Duodenal mucosa (tissue), 2 donors: ENCODE data around the gene LDB3.

ENCODE experiments used
- H3K27ac ChIP-seq: one replicate; pipeline ENCODE4 v1.7.0; 2013; ENCODE audit warnings: low read depth, low read length
- H3K27me3 ChIP-seq, 2 donors: one replicate each; pipeline ENCODE4 v1.7.0; 2013; ENCODE audit warnings: low read length in 2 of 2, control low read depth in 1 of 2; ENCODE audit not compliant: insufficient read depth in 2 of 2, control insufficient read depth in 1 of 2
- H3K36me3 ChIP-seq, 2 donors: one replicate each; pipeline ENCODE4 v1.7.0; 2013; ENCODE audit warnings: low read length in 2 of 2, control low read depth in 1 of 2; ENCODE audit not compliant: insufficient read depth in 2 of 2, control insufficient read depth in 1 of 2
- H3K4me1 ChIP-seq, 2 donors: one replicate each; pipeline ENCODE4 v1.7.0; 2013; ENCODE audit warnings: low read length in 2 of 2, control low read depth in 1 of 2; ENCODE audit not compliant: insufficient read depth in 2 of 2, control insufficient read depth in 1 of 2
- H3K4me3 ChIP-seq, 2 donors: one replicate each; pipeline ENCODE4 v1.7.0; 2013; ENCODE audit warnings: low read length in 2 of 2, low read depth in 1 of 2
- H3K9ac ChIP-seq, 2 donors: one replicate each; pipeline ENCODE4 v1.7.0; 2013; ENCODE audit warnings: low read length in 2 of 2, low read depth in 1 of 2
- H3K9me3 ChIP-seq, 2 donors: one replicate each; pipeline ENCODE4 v1.7.0; 2013; ENCODE audit warnings: low read length in 2 of 2, control low read depth in 1 of 2; ENCODE audit not compliant: control insufficient read depth in 1 of 2

LDB3 gene

DNA sequence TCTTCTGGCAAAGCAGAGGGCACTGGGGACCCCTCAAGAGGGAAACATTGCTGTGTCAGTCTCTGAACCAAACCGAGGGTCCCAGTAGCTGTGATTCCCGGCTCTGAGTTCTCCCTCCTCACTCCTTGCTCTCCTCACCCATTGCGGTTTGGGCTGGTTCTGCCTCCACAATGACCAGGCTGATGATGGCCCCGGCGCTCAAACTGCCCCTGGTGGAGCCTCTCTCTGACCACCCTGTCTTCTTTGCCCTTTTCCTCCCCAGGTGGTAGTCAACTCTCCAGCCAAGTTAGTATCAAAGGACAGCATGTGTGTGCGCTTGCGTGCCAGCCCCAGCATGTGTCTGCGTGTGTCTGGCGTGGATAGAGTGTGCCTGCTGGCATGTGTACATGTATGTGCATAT, 17.1 kb downstream of the LDB3 start:
- no peaks in the 10 kb centered on the region for H3K36me3 ChIP-seq
- H3K9me3 ChIP-seq, result no peaks in the 10 kb centered on the region
- peaks cover 0 to 5% of the 10 kb centered on the region in 2 donors for H3K4me1 ChIP-seq
- no peak overlapping the region for H3K4me3 ChIP-seq
- H3K27ac ChIP-seq, result no peak overlapping the region
- no peak overlapping the region for H3K9ac ChIP-seq
- H3K27me3 ChIP-seq, result peaks cover 5 to 6% of the 10 kb centered on the region in 2 donors

- Histone ChIP-seq H3K4me3 (no peak overlapping the region), H3K27ac (no peak overlapping the region), H3K27me3 (peaks cover 5 to 6% of the 10 kb centered on the region in 2 donors), H3K4me1 (peaks cover 0 to 5% of the 10 kb centered on the region in 2 donors), H3K36me3 (no peaks in the 10 kb centered on the region), H3K9me3 (no peaks in the 10 kb centered on the region), H3K9ac (no peak overlapping the region)
Measured at GRCh38 chr10:86685893-86686632, 17.8 kb downstream of the LDB3 start.

DNA sequence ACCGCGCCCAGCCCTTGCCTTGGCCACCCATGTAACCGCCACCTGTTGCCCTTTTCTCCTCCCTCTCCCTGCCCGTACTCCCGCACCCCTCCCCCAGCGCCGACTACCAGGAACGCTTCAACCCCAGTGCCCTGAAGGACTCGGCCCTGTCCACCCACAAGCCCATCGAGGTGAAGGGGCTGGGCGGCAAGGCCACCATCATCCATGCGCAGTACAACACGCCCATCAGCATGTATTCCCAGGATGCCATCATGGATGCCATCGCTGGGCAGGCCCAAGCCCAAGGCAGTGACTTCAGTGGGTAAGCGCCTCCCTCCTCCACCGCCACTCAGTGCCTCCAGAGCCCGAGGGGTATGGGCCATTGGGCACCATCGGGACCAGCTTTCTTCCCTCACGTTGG, 18.7 kb downstream of the LDB3 start:
- H3K27ac ChIP-seq, result no peak overlapping the region
- H3K4me3 ChIP-seq, result no peak overlapping the region
- H3K4me1 ChIP-seq, result peaks cover 0 to 5% of the 10 kb centered on the region in 2 donors
- H3K9ac ChIP-seq, result no peak overlapping the region
- peaks cover 5 to 6% of the 10 kb centered on the region in 2 donors for H3K27me3 ChIP-seq
- H3K36me3 ChIP-seq, result no peaks in the 10 kb centered on the region
- no peaks in the 10 kb centered on the region for H3K9me3 ChIP-seq

DNA sequence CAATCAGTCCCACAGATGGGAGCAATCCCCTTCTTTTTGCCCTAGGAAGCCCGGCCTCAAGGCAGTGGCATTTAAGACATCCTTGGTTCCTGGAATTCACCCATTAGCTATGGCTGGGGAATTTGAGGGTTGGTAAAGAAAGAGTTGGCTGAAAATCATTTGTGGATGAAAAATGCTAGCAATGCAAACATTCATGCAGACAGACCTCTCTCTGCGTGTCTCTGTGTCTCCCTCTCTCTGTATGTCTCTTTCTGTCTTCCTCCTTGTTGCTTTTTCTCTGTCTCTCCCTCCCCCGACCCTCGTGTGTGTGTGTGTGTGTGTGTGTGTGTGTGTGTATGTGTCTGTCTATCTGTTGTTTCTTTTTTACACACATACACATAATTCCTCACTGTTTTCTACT, 19.4 kb downstream of the LDB3 start:
- no peaks in the 10 kb centered on the region for H3K9me3 ChIP-seq
- H3K4me3 ChIP-seq, result no peak overlapping the region
- no peak overlapping the region for H3K27ac ChIP-seq
- H3K4me1 ChIP-seq, result peaks cover 0 to 5% of the 10 kb centered on the region in 2 donors
- H3K9ac ChIP-seq, result no peak overlapping the region
- no peaks in the 10 kb centered on the region for H3K36me3 ChIP-seq
- H3K27me3 ChIP-seq, result peaks cover 5 to 6% of the 10 kb centered on the region in 2 donors

DNA sequence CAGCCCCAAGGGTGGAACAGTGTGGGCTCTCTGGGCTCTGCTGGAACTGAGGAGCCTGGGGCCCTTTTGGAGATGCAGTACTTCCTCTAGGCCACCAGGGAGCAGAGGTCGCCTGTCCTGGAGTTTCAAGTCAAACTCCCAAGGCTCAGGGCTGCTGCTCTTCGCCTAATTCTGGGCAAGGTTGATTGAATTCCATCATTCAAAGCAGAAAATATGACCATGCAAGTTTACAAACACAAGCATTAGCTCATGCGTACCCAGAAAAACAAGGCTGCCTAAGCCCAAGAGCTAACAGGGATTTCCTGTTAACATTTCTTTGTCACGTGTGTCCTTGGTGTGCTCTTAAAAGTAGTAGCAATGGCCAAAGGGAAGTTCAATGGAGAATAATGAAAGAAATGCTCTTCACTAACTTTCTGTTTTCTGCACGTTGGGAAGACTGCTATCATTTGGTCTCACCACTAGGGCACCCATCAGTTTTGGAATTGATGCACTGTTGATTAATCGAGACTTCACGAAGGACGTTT, 20.1 kb downstream of the LDB3 start:
- H3K36me3 ChIP-seq, result no peaks in the 10 kb centered on the region
- peaks cover 5 to 6% of the 10 kb centered on the region in 2 donors for H3K27me3 ChIP-seq
- H3K9me3 ChIP-seq, result no peaks in the 10 kb centered on the region
- no peak overlapping the region for H3K4me3 ChIP-seq
- no peak overlapping the region for H3K9ac ChIP-seq
- H3K4me1 ChIP-seq, result peaks cover 0 to 5% of the 10 kb centered on the region in 2 donors
- H3K27ac ChIP-seq, result no peak overlapping the region

- Histone ChIP-seq H3K9me3 (no peaks in the 10 kb centered on the region), H3K4me3 (no peak overlapping the region), H3K9ac (no peak overlapping the region), H3K27ac (no peak overlapping the region), H3K27me3 (peaks cover 5 to 6% of the 10 kb centered on the region in 2 donors), H3K4me1 (peaks cover 0 to 5% of the 10 kb centered on the region in 2 donors), H3K36me3 (no peaks in the 10 kb centered on the region)
Measured at GRCh38 chr10:86689146-86689545, 20.8 kb downstream of the LDB3 start.

- no peak overlapping the region for H3K4me3 ChIP-seq
- H3K27me3 ChIP-seq, result peaks cover 5 to 6% of the 10 kb centered on the region in 2 donors
- H3K4me1 ChIP-seq, result peaks cover 0 to 5% of the 10 kb centered on the region in 2 donors
- no peak overlapping the region for H3K27ac ChIP-seq
- no peak overlapping the region for H3K9ac ChIP-seq
- no peaks in the 10 kb centered on the region for H3K9me3 ChIP-seq
- no peaks in the 10 kb centered on the region for H3K36me3 ChIP-seq
Measured at GRCh38 chr10:86690231-86690630, 21.9 kb downstream of the LDB3 start.

DNA sequence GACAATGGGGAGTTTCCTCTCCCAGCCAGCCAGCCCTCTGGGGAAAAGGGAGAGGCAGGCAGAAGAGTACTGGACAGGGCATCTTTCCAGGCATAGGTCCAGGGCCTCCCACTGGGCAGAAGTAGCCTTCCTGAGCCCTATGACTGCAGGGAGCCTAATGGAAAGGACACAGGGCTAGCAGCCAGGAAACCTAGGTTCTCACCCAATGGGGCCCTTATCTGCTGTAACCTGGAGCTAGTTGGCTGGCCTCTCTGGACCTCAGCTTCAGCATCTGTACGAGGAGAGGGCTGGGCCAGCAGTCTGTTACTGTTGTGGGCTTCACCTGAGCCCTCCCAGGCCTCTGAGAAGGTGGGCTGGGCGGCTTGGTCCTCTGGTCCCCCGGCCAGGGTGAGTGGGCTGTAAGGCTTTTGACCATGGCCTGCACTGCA, 22.4 kb downstream of the LDB3 start:
- no peaks in the 10 kb centered on the region for H3K9me3 ChIP-seq
- no peak overlapping the region for H3K4me3 ChIP-seq
- peaks cover 5 to 6% of the 10 kb centered on the region in 2 donors for H3K27me3 ChIP-seq
- peaks cover 0 to 5% of the 10 kb centered on the region in 2 donors for H3K4me1 ChIP-seq
- no peak overlapping the region for H3K9ac ChIP-seq
- no peaks in the 10 kb centered on the region for H3K36me3 ChIP-seq
- no peak overlapping the region for H3K27ac ChIP-seq

GRCh38 chr10:86691333-86692022, 23.2 kb downstream of the LDB3 start:
- no peak overlapping the region for H3K9ac ChIP-seq
- H3K4me1 ChIP-seq, result peaks cover 0 to 5% of the 10 kb centered on the region in 2 donors
- no peaks in the 10 kb centered on the region for H3K36me3 ChIP-seq
- H3K27me3 ChIP-seq, result peaks cover 5 to 6% of the 10 kb centered on the region in 2 donors
- no peaks in the 10 kb centered on the region for H3K9me3 ChIP-seq
- no peak overlapping the region for H3K4me3 ChIP-seq
- H3K27ac ChIP-seq, result no peak overlapping the region

DNA sequence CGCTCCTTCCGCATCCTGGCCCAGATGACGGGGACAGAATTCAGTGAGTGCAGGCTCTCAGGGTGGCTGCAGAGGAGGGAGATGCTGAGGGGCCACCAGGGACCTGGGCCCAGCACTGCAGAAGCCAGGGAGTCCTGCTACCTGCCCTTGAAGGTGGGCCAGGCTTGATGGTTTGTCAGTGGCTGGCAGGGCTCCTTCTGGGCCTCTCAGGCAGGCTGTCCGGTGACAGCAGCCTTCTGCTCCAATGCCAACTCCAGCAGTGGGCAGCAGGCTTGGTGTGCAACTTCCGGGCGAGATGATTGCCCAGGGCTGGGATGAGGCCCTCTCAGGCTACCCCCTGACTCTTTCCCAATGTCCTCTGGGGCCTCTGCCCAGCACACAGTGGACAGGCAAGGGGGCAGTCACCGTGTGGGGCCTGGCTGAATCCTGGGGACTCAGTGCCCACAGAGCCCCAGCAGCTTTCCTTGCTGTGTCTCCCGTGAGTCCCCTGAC, 23.8 kb downstream of the LDB3 start:
- H3K9ac ChIP-seq, result no peak overlapping the region
- H3K36me3 ChIP-seq, result no peaks in the 10 kb centered on the region
- no peak overlapping the region for H3K4me3 ChIP-seq
- H3K4me1 ChIP-seq, result peaks cover 0 to 5% of the 10 kb centered on the region in 2 donors
- no peaks in the 10 kb centered on the region for H3K9me3 ChIP-seq
- peaks cover 3 to 5% of the 10 kb centered on the region in 2 donors for H3K27me3 ChIP-seq
- H3K27ac ChIP-seq, result no peak overlapping the region
